ENCODE data around the gene TXLNA. TPM values are rescaled to one million over a fixed set of nuclear protein-coding genes. Genes with fewer than 3 reads are reported as not detected.
"Not testable (repeated sequence)": the region's sequence is repeated elsewhere in the genome, so short reads cannot be mapped to it uniquely, and the experiment has no call there.

Gene TXLNA
- total RNA-seq = 100 to 1,000 TPM; 100 to 103 TPM

DNA sequence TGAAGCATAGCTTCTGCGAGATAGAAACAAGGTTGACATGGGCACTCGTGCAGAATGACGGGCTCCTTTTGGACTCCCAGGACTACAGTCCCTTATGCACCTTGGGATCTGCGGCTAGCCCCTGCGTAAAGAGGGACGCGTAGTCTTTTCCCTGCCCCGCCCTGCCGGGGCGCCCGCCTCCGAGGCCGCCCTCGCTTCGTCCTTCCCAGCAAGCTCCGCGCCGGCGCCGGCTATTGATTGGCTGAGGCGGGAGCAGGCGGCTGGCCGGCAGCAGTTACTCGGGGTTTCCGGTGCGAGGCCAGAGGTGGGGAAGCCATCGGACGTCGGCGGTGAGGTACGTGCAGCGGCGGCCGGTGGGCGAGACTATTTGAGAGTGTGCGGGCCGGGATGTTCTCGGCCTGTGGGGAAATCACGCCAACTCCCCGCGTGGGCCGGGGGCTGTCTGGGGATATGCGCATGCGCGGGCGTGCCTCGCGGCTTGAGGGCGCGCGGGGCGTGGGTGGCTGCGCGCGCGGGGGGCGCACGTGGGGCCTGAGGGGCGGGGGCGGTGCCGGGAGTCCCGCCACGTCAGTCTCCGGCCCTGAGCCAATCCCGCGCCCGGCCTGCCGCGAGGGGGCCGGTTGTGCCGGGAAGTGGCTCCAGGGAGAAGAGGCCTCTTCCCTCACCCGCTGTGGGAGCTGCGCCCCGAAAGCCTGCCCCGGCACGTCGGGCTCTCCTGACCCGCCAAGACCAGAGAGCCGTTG, at the start of gene TXLNA:
Gene TXLNA, plus strand, starts transcription at position 233 of the 743 bp plus-strand sequence. CDS start 671 bp downstream, outside the sequence.
- ChIA-PET POLR2A (interaction anchor here (0.8 to 2.1 kb wide), 11 partner anchors 13 to 215 kb away, joined by 3 to 17 read pairs (median 4); partner anchors contain the start of genes BSDC1, CCDC28B, KPNA6 and TMEM39B), CTCF (interaction anchor here (2.3 kb wide), 1 partner anchor 18 kb away, joined by 6 read pairs; no protein-coding TSS in a partner anchor)

DNA sequence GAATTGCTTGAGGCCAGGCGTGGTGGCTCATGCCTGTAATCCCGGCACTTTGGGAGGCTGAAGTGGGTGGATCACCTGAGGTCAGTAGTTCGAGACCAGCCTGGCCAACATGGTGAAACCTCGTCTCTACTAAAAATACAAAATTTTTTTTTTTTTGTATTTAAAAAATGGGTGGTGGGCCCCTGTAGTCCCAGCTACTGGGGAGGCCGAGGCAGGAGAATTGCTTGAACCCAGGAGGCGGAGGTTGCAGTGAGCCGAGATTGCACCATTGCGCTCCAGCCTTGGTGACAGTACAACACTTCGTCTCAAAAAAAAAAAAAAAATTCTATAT, 45.6 kb upstream of the TXLNA start:
- CTCF ChIA-PET, POLR2A ChIA-PET: not testable (repeated sequence)

DNA sequence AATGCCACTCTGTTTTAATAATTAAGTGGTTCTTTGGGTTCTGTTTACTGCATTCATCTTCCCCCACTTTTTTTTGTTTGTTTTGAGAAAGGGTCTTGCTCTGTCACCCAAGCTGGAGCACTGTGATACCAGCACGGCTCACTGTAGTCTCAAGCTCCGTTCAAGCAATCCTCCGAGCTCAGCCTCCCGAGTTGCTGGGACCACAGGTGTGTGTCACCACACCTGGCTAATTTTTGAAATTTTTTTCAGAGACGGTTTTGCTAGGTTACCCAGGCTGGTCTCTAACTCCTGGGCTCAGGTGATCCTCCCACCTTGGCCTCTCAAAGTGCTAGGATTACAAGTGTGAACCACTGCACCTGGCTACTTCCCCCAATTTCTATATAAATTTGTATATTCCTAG, 42.4 kb upstream of the TXLNA start:
- POLR2A ChIA-PET = no interaction called here
- CTCF ChIA-PET = no interaction called here

DNA sequence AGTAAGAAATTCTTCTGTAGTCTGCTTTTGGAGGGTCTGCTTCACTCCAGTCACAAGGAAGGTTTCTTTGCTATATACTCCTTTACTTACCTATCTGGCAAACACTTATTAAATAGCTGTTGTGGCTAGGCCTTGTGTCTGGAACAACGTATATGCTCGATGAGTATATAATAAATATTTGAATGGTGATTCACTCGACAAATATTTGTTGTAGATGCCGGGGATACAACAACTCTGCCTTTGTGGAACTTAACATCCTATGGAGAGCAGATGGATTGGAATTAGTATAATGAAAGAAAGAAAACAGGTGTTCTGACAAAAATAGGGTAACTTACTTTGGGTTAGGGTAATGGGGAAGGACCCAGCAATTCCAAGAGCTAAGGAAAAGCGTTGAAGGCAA, 40.5 kb upstream of the TXLNA start:
- POLR2A ChIA-PET = no interaction called here
- CTCF ChIA-PET = no interaction called here

DNA sequence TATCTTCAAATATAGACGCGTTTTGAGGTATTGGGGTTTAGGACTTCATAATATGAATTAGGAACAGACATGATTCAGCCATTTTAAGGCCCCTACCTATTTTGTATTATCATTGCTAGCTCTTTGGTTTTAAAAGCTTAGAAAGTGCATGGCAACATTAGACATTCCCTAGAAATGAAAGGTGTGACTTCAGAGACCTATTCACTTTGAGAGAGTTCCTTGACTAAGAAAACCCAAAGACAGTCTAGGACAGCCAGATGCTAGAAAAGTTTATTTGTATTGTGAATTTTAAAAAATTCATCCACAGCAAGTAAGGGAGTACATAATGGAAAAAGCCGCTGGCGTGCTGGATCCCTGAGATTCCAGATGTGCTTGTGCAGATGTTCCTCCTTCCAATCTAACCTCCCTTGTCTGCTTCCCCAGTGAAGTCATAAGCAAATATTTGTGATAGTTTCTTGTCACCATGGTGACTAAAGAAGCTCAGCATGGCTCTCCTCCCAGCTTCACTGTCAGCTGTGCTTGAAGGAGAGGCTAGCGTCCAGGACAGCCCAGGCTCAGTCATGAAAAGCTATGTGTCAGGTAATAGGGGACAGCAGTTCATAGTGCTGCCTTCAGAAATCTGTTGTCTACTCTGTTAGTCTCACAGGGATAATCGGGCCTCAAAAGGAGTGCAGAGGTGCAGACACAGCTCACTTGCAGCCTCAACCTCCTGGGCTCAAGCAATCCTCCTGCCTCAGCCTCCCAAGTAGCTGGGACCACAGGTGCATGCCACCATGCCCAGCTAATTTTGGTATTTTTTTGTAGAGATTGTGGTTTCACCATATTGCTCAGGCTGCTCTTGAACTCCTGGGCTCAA, 36.8 kb upstream of the TXLNA start:
- CTCF ChIA-PET = no interaction called here
- POLR2A ChIA-PET = interaction anchor here (0.7 kb wide), 1 partner anchor 193 kb away, joined by 4 read pairs; no protein-coding TSS in a partner anchor

DNA sequence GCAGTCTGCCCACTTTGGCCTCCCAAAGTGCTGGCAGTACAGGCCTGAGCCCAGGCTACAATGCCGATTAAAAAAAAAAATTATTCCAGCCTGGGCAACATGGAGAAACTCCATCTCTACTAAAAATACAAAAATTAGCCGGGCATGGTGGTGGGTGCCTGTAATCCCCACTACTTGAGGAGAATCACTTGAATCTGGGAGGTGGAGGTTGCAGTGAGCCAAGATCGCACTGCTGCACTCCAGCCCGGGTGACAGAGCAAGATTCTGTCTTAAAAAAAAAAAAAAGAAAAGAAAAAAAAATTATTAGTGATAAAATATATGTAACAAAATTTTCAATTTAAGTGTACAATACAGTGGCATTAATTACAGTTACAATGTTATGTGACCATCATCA, 36.2 kb upstream of the TXLNA start:
- CTCF ChIA-PET = not testable (repeated sequence)
- POLR2A ChIA-PET = interaction anchor here (0.7 kb wide), 1 partner anchor 192 kb away, joined by 4 read pairs; no protein-coding TSS in a partner anchor

DNA sequence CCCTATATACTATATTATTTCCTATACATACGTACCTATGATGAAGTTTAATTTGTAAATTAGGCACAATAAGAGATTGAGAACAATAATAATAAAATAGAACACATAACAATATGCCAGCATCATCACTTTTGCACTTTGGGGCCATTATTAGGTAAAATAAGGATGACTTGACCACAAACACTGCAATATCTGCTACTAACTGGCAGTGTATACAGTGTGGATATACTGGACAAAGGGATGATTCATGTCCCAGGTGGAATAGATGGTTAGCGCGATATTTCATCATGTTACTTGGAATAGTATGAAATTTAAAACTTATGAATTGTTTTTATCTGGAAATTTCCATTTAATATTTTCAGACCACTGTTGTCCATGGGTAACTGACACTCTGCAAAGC, 35.4 kb upstream of the TXLNA start:
- POLR2A ChIA-PET = no interaction called here

DNA sequence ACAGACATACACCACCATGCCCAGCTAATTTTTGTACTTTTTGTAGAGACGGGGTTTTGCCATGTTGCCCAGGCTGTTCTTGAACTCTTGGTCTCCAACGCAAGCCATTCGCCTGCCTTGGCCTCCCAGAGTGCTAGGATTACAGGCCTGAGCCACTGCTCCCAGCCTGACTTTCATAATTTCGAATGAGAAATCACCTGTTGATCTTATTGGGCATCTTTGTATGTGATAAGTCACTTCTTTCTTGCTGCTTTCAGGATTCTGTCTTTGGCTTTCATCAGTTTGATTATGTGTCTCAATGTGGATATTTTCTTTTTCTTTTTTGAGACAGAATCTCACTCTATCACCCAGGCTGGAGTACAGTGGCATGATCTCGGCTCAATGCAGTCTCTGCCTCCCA, 31.7 kb upstream of the TXLNA start:
- POLR2A ChIA-PET = not testable (repeated sequence)
- CTCF ChIA-PET = interaction anchor here (0.6 to 2.1 kb wide), 3 partner anchors 9 to 53 kb away, joined by 3 to 4 read pairs (median 3); no protein-coding TSS in a partner anchor

More for the DNA sequence above, 35.4 kb upstream of the TXLNA start:
- CTCF ChIA-PET = interaction anchor here (0.8 kb wide), 1 partner anchor 37 kb away, joined by 3 read pairs; no protein-coding TSS in a partner anchor

DNA sequence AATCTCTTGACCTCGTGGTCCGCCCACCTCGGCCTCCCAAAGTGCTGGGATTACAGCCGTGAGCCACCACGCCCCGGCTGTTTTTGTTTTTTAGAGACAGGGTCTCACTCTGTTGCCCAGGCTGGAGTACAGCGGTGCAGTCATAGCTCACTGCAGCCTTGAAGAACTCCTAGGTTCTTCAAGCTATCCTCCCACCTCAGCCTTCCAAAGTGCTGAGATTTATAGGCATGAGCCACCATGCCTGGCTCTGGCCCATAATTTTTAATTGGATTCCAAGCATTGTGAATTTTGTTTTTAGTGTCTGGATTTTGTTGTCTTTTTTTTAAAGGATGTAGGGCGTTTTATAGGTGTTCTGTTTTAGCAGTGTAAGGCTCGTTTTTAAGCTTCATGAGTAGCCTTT, 28.6 kb upstream of the TXLNA start:
- ChIA-PET POLR2A (no interaction called here), CTCF (interaction anchor here (0.6 kb wide), 1 partner anchor 44 kb away, joined by 3 read pairs; no protein-coding TSS in a partner anchor)

DNA sequence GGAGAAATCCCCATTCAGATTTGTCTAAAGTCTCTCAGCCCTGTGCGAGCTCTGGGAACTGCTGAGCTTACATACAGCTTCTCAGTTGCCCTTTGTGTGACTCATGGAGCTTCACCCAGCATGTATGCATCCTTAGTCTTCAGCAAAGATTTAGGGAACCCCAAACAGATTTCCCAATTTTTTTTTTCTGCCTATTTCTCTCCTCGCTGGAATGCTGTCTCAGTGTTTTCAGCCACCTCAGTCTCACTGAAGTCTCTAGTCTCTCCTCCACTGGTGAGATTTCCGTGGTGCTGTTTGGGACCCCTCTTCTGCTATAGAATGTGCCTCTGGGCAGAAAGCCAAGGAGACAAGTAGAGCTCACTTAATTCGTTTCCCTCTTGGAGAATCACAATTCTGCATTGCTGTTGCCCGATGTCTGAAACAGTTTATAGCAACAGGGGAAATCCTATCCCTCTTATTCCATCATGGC, 28.1 kb upstream of the TXLNA start:
- CTCF ChIA-PET = no interaction called here
- POLR2A ChIA-PET = no interaction called here

DNA sequence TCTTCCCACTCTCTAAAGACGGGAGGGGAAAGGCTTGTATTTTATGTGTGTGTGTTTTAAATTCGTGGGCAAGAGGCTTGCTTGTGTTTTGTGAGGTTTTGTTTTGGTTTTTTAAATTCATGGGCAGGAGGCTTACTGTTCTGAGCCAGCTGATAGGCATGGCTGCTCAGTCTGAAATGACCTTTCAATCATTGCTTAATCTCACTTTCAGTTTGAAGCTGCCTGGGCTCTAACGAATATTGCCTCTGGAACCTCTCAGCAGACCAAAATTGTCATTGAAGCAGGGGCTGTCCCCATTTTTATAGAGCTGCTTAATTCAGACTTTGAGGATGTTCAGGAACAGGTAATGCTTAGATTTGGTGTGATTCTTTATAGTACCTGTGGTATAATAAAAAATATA, 20.3 kb upstream of the TXLNA start:
- ChIA-PET POLR2A (no interaction called here), CTCF (no interaction called here)

DNA sequence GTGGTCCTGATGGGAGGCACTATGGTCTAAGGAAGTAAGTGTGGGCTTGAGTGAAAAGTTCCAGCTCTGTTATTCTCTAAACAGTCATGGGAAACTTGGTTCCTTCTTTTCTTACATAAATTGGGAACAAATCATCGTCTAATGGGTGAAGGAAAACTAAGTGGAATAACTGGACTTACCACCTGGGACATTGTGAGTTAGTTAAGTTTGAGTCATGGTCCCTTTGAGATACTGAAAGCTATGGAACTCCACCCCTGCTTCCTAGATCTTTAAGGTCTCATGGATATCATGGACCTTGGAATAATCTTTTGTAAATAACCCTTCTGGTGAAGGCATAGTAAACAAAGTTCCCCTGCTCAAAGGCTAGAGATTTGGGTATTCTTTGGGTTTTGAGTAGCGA, 16.1 kb upstream of the TXLNA start:
- CTCF ChIA-PET = no interaction called here
- POLR2A ChIA-PET = no interaction called here

DNA sequence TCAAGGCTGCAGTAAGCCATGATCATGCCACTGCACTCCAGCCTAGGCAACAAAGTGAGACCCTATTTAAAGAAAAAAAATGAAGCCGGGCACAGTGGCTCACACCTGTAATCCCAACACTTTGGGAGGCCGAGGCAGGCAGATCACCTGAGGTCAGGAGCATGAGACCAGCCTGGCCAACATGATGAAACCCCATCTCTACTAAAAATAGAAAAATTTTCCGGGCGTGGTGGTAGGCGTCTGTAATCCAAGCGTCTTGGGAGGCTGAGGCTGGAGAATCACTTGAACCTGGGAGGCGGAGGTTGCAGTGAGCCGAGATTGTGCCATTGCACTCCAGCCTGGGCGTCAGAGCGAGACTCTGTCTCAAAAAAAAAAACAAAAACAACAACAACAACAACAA, 13.8 kb upstream of the TXLNA start:
- POLR2A ChIA-PET, CTCF ChIA-PET: not testable (repeated sequence)

DNA sequence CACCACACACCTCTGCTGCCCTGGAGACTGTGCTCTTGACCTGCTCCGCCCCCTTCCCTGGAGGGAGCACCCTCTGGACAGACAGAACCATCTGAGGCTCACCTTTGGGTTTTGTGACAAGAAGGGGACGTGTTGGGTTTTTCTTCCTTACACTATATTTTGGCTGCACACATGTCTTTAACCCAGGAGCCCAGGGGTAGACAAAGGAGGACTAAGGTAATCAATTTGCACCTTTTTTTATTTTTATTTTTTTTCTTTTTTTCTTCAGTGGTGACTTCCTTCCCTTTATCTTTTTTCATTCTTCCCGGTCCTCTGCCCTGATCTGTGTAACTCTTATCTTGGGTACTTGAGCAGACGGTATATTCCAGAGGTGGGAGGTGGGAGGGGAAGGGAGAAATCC, 8.5 kb upstream of the TXLNA start:
- CTCF ChIA-PET = no interaction called here
- POLR2A ChIA-PET = no interaction called here

DNA sequence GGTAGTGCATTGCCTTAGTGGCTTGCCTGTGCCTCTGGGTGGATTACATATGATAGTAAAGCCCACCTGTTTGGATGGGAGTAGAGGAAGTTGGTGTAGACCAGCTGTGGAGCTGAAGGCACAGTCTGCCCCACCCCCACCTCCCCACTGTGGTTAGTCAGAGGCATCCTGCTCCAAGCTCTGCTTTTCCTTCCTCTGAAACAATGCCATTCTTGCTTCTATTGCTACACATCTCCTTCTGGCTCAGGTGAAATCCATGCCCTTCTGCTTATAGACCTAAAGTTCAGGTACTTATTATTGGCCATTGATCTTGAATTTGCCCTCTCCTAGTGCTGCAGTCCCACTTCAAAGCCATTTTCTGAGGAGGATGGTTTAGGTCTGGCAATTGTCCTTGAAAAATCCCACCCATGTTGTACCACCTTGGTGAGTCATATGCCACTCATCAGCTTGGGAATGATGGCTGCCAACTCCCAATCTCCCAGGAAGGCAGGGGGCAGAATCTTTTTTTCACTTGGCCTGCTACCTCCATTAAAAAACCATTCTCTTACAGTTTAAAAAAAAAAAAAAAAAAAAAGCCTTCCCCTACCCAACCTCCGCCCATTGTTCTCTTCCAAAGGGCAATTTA, 6.7 kb upstream of the TXLNA start:
- POLR2A ChIA-PET = no interaction called here
- CTCF ChIA-PET = interaction anchor here (0.7 kb wide), 1 partner anchor 86 kb away, joined by 3 read pairs; no protein-coding TSS in a partner anchor

DNA sequence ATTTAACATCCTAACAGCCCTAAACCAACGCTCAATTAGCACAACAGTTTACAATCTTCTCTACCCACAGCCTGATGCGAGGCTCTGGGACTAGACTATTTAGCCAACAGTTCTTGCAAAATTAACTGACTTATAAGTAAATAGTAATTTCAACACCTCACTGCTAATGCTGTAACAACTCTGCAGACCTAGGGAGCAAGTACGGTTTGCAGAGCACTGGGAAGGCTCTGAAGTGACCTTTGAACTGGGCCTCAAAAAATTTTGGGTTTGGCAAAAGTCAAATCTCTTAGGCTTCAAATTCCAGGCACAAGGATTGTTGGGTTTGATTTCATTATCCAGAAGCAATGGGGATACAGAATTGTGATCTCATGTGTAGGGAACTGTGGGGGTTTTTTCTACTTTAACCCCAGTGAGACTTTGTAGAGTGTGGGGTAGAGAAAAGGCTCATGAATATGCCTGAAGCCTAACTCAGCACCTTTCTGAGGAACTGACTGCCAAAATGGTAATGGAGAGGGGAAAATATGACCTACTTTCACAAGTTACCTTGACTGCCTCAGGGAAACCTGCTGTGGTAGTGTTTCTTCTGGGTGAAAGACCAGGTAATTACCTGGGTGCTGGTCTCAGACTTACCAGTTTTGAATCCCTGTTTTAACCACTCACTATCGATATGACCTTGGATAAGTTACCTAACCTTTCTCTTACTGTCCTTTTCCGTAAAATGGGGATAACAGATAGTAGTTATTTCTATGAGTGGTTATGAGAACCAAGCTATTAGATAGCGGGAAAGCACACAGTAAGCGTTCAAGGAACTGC, 889 bp upstream of the TXLNA start:
- CTCF ChIA-PET = interaction anchor here (1.0 kb wide), 1 partner anchor 54 kb away, joined by 3 read pairs; no protein-coding TSS in a partner anchor
- POLR2A ChIA-PET = interaction anchor here (0.8 to 2.1 kb wide), 5 partner anchors 14 to 106 kb away, joined by 3 to 17 read pairs (median 6); partner anchors contain the start of genes KPNA6 and TMEM39B

DNA sequence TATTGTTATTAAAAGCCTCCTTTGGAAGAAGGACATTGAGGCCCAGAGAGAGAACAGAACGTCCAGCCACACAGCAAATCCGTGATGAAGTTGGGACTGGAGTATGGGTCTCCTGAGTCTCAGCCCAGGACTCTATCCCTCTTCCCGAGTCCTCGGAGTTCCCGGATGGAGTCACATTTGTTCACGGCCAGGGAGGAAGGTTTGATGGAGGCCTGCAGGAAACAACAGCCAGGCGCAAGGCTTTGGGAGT, 357 bp upstream of the TXLNA start:
- CTCF ChIA-PET = no interaction called here
- POLR2A ChIA-PET = interaction anchor here (0.8 to 2.1 kb wide), 7 partner anchors 14 to 106 kb away, joined by 3 to 17 read pairs (median 6); partner anchors contain the start of genes CCDC28B, KPNA6 and TMEM39B

DNA sequence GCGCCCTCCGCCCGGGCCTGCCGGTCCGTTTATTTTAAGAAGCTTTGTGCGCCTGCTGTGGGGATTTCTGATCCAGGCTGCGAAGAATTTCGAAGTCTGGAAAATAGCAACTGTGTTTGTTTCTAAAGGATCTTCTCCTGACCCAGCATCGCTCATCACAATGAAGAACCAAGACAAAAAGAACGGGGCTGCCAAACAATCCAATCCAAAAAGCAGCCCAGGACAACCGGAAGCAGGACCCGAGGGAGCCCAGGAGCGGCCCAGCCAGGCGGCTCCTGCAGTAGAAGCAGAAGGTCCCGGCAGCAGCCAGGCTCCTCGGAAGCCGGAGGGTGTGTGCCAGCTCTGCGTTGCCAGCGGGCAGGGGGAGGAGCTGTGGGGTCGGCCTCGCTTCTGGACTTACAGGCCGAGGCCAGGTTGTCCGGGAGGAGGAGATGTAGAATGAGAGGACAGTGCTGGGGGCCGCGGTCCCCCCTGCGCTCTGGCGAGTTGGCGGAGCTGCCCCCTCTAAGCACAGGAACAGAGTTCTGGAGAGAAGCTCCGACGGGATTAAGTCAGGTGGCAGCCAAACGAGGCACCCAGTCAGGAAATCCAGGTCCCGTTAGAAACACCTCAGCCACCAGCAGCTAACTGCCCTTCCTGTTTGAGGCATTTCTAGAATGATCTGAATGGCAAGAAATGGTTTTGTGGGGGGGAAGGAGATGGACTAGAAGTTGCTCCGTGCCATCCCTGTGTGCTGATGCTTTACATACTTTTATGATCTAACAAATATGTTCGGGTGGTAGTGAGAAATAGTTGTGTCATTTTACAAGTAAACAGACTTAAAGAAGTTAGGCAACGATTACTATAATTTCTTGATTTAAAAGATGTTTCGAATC, 948 bp downstream of the TXLNA start:
- POLR2A ChIA-PET = interaction anchor here (0.9 to 2.1 kb wide), 11 partner anchors 12 to 214 kb away, joined by 3 to 17 read pairs (median 5); partner anchors contain the start of genes BSDC1, CCDC28B, KPNA6 and TMEM39B
- CTCF ChIA-PET = interaction anchor here (1.0 to 2.3 kb wide), 2 partner anchors 17 to 36 kb away, joined by 3 to 6 read pairs; no protein-coding TSS in a partner anchor
